ENCODE results near the gene LRRC36. TPM values are rescaled to one million over a fixed set of nuclear protein-coding genes. Genes with fewer than 3 reads are reported as not detected.

LRRC36 gene
- polyA plus RNA-seq, 1 experiment: not detected

- H3K36me3 ChIP-seq (ENCODE audit: control insufficient read depth, insufficient read depth, low read length): no peaks in the 10 kb centered on the region
- no peak for DNase-seq (ENCODE audit: low read depth)
- no peak for TF ChIP-seq CTCF (IDR thresholded peaks at IDR 0.05; ENCODE audit: insufficient read depth, low read depth, low read length)
- H3K27me3 ChIP-seq (ENCODE audit: control insufficient read depth, insufficient read depth, low read length): peaks cover 7% of the 10 kb centered on the region
- ChIA-PET CTCF (interaction anchor here (0.6 to 2.8 kb wide), 5 partner anchors 8 to 76 kb away, joined by 3 to 7 read pairs (median 3); no protein-coding TSS in a partner anchor), POLR2A (no interaction called here)
- no peak overlapping the region for H3K4me3 ChIP-seq (ENCODE audit: low read depth, low read length)
Observed at GRCh38 chr16:67389911-67390815, 63.5 kb downstream of the LRRC36 start.

- ChIA-PET POLR2A (no interaction called here), CTCF (interaction anchor here (0.6 to 1.7 kb wide), 4 partner anchors 9 to 75 kb away, joined by 3 to 6 read pairs (median 4); no protein-coding TSS in a partner anchor)
- Histone ChIP-seq H3K36me3 (ENCODE audit: control insufficient read depth, insufficient read depth, low read length) (no peaks in the 10 kb centered on the region), H3K27me3 (ENCODE audit: control insufficient read depth, insufficient read depth, low read length) (peaks cover 7% of the 10 kb centered on the region), H3K4me3 (ENCODE audit: low read depth, low read length) (no peak overlapping the region)
- DNase-seq (ENCODE audit: low read depth): no peak
- TF ChIP-seq CTCF (IDR thresholded peaks at IDR 0.05; ENCODE audit: insufficient read depth, low read depth, low read length): no peak
Observed at GRCh38 chr16:67390816-67391423, 64.3 kb downstream of the LRRC36 start.

GRCh38 chr16:67391424-67392300, 65.0 kb downstream of the LRRC36 start:
- Histone ChIP-seq H3K4me3 (ENCODE audit: low read depth, low read length) (no peak overlapping the region), H3K27me3 (ENCODE audit: control insufficient read depth, insufficient read depth, low read length) (peaks cover 7% of the 10 kb centered on the region), H3K36me3 (ENCODE audit: control insufficient read depth, insufficient read depth, low read length) (no peaks in the 10 kb centered on the region)
- CTCF ChIA-PET: interaction anchor here (1.2 to 1.7 kb wide), 3 partner anchors 10 to 74 kb away, joined by 3 to 6 read pairs (median 5); no protein-coding TSS in a partner anchor
- TF ChIP-seq CTCF (IDR thresholded peaks at IDR 0.05; ENCODE audit: insufficient read depth, low read depth, low read length): no peak
- DNase-seq (ENCODE audit: low read depth): no peak
- POLR2A ChIA-PET: no interaction called here

GRCh38 chr16:67392301-67393059, 65.9 kb downstream of the LRRC36 start:
- Histone ChIP-seq H3K27me3 (ENCODE audit: control insufficient read depth, insufficient read depth, low read length) (peaks cover 6% of the 10 kb centered on the region), H3K36me3 (ENCODE audit: control insufficient read depth, insufficient read depth, low read length) (no peaks in the 10 kb centered on the region), H3K4me3 (ENCODE audit: low read depth, low read length) (no peak overlapping the region; the same call in 1 of the 2 replicates)
- no peak for TF ChIP-seq CTCF (IDR thresholded peaks at IDR 0.05; ENCODE audit: insufficient read depth, low read depth, low read length)
- ChIA-PET CTCF (interaction anchor here (1.0 to 2.0 kb wide), 9 partner anchors 8 to 132 kb away, joined by 3 to 13 read pairs (median 5); partner anchors contain the start of gene ZDHHC1), POLR2A (interaction anchor here (0.6 kb wide), 1 partner anchor 20 kb away, joined by 4 read pairs; no protein-coding TSS in a partner anchor)
- DNase-seq (ENCODE audit: low read depth): no peak
